22Rv1 (cell line): ENCODE data around the gene ZSWIM5.

ENCODE experiments used
- CTCF ChIP-seq: fragments of 450-650 bp; IDR thresholded peaks from 2 replicates; pipeline ENCODE4 v1.5.1; 2017; ENCODE audit warnings: mild to moderate bottlenecking
- ZFX ChIP-seq: fragments of 450-650 bp; IDR thresholded peaks from 2 replicates; pipeline ENCODE4 v1.6.1; 2017; ENCODE audit warnings: antibody characterized with exemption, borderline replicate concordance

- TF ChIP-seq CTCF = no peak
- no peak for TF ChIP-seq ZFX
Measured at GRCh38 chr1:45026446-45026845, 180.0 kb downstream of the ZSWIM5 start.
